GM19043 (cell line): Measurements from ENCODE around the gene SH2D6.

Experiments
- ATAC-seq: cut with Tn5 transposase; IDR thresholded peaks from one replicate; pipeline ENCODE4 v1.9.1; 2021; ENCODE audit warnings: low read depth; ENCODE audit not compliant: unreplicated experiment

Gene SH2D6

DNA sequence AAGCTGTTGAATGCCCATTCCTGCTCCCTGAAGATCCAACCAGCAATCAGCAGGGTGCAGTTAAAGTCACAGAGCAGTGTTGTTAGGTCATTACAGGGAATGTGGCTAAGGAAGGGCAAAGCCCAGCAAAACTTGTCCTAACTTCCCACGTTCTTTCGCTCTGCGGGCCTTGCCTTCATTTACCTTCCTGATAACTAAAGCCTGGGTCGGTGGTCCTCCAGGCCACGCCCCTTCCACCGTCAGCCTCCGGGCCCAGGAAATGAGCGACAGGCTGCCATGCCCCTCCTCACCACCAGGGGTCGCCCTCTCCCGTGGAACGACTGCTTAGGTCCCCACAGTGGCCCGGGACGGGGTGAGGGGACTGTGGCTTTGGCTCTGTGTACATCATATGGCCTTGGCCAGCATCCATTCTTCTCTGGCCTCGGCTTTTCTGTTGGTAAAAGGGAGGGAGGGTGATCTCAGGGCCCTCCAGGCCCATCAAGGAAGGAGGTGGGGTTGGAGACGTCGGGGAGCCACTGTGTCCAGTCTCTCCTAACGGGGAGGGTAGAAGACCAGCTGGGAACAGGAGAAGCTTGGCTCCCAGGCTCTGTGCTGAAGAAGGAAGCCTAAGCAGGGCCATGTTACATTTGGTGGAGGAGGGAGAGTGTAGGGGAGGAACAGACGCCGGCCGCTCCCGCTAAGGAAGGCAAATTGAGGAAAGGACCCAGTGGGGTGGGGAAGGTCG is 2.2 kb downstream of the SH2D6 start:
- ATAC-seq, result no peak

DNA sequence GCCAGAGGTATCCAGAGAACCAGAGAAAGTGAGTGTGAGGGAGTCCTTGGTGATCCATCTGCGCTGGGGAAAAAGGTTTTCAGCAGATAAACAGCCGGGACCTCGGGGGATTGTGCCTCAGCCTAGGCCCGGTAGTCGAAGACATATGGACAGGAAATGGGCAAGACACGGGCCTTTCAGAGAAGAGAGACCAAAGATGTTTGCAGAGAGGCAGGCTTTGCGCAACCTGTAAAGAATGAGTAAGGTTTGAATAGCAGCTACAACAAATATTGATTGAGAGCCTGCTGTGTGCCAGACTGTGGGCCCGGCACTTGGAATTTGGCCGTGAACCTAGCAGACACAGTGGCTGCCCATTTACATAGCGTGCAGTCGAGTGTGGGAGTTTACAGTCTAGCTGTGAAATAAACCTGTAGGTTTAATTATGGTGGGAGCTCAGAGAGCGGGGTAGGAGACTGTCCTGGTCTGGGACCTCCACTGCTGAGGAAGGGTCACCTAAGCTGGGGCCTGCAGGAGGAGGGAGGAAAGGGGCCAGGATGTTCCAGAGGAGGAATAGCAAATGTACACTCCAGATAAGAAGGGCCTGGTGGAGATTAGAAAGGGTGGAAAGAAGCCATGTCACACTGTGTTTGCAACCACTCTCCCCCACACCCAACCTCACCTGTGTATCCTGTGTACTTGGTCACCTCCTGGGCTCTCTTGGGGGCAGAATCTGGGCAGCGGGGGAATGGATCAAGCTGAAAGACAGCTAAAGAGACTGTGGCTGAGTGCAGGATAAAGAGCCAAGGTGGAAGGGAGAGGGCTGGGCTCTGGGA is 3.0 kb downstream of the SH2D6 start:
- no peak for ATAC-seq

DNA sequence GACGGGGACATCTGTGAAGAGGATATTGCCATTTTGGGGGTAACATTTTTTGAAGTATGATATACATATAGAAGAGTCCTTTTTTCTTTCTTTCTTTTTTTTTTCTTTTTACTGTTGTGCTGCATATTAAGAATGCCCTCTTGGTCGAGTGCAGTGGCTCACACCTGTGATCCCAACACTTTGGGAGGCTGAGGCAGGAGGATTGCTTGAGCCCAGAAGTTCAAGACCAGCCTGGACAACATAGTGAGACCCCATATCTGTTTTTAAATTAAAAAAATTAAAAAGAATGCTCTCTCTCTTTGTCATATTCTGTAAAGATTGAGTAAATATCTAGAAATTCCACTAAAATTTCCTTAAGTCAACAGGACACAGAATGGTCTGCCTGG is 3.6 kb downstream of the SH2D6 start:
- no peak for ATAC-seq

DNA sequence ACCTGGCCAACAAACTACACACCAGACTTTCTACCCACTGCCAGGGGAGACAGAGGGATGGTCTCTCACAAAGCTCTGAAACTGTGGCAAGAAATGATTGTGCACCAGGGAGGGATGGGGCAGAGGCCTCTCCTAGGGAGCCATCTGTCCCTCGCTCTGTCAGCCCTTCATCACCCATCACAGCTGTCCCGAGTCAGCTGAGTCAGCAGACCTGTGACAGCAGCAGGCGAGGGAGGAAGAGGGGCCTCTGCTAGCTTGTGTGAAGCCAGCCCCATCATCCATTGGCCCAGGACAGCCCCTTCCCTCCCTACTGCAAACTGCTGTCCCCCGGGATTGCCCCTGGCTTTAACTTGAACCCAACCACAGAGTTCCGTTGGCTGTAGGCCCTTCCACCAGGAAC is 5.0 kb downstream of the SH2D6 start:
- no peak for ATAC-seq

DNA sequence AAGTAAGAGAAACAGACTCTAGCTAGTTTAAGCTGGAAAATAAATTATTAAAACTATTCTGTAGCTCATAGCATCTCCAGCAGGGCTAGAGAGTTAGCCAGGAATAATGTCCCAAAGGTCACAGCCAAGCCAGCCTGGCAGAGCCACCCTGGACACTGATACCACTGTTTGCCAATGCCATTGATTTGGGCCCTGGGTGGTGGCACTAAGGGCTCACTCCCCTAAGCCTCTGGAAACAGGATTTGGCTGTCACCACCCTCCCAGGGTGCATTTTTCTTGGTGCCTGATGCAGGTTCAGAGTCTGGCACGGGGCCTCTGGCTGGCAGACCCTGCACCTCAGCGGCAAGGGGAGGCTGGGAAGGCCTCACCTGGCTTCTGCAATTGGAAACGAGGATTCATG is 7.1 kb downstream of the SH2D6 start:
- no peak for ATAC-seq

DNA sequence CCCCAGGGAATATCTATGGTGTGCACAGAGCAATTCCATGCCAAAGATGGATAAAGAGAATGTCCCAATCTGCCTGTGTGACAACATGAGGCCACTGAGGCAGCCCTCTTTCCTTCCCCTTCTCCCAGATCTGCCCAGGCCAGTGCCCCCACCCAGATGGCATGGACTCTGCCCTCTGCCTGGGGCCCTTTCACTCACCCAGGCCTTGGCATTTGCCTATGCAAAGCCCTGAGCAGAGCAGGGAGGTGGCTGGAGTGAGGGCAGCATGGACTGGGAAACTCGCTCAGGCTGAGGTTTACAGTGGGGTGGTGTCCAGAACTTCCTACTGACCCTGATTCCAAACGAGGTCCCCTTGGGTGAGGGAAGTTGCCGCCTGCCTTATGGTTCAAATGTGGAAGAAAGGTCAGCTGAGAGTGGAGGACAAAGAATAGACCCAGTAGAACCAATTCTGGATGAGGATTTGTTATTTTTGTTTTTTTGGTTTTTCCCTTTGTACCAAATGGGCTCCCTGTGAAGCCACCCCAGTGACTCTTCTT is 8.9 kb downstream of the SH2D6 start:
- ATAC-seq, result no peak

DNA sequence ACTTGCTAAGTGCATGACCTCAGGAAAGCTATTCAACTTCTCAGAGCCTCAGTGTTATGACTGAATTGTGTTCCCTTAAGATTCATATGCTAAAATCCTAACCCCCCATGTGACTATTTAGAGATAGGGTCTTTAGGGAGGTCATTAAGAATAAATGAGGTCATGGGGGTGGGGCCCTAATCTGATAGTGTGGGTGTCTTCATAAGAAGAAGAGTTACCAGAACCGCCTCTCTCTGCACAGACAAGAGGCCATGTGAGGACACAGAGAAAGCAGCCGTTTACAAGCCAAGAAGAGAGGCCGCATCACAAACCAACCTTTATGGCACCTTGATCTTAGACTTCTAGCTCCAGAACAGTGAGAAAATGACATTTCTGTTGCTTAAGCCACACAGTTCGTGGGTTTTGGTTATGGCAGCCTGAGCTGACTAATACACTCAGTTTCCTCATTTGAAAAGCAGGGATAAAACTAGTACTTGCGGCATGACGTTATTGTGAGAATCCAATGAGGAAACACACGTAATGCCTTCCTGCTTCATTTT is 9.9 kb downstream of the SH2D6 start:
- no peak for ATAC-seq

DNA sequence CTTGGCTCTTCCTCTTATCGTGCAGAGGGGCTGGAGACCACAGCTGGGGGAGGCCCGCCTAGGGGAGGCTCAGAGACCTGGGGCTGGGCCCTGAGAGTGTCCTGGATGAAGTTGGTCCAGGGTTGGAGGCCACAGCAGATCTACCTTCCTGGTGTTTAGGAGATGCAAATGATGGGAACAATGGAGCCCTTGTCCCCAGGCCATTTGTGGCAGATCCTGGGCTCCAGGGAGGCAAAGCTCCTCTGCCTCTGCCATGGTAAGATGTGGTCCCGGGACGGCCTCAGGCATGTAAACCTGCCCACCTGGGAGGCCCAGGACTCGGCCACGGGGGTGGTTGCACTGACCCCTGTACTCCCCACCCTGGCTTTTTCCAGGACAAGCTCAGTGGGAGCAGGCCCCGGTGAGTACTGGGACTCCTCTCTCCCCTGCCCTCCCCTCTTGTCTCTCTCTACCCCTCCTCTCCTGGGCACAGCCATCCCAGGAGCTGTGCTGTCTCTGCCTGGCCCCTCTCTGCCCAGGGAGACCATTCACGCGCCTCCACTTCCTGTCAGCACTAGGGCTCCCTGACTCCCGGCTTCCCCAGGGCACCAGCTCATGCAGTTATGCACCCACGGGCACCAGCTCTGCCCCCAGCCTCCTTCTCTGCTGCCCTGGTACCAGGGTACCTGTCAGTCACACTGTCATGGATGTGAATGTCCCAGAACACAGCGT is 10.9 kb downstream of the SH2D6 start:
- no peak for ATAC-seq

DNA sequence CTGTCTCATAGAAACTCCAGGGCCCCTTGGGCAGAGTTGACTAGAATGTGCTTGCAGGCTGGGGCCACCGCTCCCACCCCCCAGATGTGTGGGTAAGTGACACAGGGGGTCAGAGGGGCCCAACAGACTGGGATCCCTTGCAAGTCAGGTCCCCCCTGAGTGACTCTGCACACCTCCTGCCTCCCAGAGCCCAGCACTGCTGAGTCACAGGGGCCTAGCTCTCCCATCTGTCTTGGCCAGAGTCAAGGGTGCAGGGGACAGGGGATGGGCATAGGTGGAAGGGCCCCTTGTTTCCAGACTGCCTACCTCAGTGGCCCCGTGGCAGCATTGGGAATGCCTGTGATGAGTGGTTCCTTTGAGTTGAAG is 11.4 kb downstream of the SH2D6 start:
- no peak for ATAC-seq

DNA sequence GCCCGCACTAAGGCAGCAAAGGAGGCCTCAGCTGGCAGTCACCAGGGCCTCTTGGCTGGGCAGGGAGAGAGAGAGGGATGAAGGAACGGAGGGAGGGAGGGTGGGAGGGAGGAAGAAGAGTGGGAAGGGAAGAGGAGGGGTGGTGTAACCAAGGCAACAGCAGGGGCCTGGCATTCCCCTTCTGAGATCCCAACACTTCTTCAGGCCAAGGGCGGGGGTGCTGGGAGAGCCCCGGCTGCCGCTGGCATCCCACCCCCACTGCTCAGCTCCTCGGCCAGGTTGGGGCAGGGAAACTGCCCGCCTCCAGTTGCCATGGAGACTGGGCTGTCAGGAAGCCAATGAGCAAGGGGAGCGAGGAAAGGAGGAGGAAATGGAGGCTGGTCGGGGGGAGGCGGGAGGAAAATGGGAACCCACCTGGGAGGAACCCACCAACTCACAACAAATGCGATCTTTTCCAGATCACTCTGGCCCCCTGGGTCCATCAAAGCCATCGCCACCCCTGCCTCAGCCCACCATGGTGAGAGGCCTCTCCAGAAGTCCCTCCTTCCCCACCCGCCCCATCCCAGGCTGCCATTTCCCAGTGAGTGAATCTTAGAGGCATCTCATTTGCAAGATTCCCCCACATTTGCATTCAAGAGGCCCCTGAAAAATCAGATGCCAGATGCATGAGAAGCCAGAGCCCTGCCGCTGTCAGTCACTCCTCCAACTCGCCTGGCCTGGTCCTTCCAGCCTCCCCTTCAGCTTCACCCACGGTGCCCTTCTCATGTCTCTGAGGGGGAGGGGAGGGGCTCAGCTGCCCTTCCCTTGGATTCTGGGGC is 12.4 kb downstream of the SH2D6 start:
- ATAC-seq, result no peak

DNA sequence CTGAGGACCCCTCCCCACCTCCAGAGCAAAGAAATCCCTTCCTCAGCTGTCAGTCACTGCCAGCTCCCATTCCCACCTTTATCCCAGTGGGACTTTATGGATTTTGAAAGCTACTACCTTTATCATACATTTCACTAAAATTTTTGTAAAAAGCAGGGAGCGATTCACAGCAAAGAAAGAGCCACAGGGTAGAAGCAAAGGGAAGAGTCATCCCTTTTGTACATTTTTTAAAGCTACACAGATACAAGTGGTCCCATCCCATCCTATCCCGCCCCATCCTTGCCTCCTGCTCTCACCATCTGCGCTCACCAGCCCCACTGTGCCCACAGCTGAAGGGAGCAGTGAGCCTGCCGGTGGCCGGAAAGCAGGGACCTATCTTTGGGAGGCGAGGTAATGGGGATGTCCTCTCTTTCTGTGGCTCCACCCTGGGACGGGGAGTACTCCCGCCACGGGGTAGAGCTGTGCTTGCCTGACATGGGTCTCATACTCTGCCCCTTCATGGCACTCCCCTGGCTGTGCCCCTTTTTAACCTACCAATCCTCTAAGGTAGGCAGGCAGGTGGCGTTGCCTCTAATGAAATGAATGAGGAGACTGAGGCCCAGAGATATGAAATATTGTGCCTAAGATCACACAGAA is 13.2 kb downstream of the SH2D6 start:
- no peak for ATAC-seq

DNA sequence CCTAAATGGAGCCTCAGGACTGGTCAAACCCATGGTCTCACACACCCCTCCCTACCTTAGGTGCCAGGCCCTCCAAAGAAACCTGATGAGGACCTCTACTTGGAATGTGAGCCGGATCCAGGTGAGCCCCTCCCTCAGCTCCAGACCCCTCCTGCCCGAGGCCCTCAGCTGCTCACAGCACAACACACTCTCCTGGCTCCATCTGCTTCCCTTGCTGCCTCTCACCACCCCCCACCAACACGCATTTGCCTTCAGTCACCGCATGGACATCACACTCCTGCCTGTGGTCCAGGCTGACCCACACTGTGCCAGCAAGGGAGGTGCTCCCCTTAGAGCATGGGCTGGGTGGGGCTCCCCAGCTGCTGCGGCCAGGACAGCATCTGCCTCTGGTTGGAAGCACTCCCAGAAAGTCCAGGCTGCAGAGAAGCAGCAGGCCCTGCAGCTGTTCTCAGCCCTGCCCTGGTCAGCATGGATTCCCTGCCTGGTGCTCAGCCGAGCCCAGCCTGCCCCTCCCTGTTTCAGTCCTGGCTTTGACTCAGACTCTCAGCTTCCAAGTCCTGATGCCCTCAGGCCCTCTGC is 15.1 kb downstream of the SH2D6 start:
- ATAC-seq, result no peak

DNA sequence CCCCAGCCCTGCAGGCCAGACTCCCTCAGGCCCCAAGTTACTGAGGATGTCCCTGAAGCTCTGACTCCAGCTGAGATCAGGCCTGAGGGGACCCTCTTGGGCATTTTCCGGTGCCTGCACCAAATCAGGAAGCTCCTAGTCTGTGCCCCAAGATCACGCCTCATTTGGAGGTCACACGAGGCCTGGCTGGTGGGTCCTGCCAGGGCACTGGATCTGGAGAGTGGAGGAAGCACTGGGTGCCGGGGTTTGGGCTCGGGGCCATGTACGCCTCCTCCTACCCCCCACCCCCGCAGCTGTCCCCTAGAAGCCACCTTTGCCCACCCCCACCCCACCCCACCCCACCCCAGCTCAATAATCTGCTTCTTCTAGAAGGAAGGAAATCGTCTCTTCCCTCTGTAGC is 16.2 kb downstream of the SH2D6 start:
- ATAC-seq, result no peak

DNA sequence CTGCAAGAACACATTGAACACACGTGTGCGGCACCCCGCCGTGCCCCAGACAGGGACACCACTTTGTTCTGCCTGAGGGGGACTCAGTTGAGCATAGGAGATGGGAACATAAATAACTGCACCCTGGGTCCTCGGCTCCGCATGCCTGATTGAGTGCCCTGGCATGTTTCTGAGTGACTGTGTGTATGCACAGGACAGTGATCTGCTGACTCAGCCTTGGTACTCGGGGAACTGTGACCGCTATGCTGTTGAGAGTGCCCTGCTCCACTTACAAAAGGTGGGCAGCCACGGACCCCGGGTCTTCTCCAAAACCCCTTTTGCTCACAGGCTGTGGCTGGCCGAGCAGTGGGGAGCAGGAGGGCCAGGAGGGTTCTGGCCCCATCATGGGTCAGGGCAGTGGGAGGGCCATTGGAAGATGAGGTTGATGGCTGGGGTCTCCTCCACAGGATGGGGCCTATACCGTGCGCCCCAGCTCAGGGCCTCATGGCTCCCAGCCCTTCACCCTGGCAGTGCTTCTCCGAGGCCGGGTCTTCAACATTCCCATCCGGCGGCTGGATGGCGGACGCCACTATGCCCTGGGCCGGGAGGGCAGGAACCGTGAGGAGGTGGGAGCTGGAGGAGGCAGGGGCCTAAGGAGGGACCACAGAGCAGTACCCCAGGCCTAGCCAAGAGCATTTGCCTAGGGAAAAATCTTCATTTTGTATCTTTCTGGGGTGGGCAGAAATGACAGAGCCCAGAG is 16.9 kb downstream of the SH2D6 start:
- ATAC-seq, result no peak

DNA sequence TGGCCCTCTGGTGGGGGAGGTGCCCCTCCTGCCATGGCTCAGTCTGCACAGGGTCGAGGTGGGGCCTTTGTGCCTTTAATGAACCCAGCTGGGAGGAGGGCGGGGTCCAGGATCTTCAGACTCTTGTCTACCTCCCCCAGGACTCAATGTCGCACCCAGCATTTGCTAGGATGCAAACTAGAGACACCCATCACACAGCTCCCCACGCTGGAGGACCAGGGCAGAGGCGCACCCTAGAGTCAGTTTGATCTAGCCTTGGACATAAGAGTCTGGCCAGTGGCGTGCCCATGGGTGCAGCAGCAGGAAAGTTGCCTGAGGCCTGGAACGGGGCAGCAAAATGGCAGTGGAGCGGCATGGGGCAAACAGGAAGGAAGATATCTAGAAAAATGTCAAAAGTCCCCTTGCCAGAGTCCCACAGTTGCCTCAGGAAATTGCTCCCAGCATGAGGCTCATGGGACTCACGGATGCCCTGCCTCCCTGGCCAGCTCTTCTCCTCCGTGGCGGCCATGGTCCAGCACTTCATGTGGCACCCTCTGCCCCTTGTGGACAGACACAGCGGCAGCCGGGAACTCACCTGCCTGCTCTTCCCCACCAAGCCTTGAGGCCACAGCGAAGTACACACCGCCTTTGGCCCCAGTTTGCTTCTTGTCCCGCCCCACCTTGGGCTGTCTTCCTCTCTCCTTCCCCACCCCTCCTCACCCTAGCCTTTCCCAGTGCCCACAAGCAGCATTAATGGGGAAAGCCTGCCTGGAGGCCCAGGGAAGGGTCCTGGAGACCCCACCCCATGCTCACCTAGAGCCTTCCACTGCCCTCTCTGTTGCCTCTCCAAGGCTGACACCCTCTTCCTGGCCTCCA is 17.7 kb downstream of the SH2D6 start:
- ATAC-seq, result no peak

DNA sequence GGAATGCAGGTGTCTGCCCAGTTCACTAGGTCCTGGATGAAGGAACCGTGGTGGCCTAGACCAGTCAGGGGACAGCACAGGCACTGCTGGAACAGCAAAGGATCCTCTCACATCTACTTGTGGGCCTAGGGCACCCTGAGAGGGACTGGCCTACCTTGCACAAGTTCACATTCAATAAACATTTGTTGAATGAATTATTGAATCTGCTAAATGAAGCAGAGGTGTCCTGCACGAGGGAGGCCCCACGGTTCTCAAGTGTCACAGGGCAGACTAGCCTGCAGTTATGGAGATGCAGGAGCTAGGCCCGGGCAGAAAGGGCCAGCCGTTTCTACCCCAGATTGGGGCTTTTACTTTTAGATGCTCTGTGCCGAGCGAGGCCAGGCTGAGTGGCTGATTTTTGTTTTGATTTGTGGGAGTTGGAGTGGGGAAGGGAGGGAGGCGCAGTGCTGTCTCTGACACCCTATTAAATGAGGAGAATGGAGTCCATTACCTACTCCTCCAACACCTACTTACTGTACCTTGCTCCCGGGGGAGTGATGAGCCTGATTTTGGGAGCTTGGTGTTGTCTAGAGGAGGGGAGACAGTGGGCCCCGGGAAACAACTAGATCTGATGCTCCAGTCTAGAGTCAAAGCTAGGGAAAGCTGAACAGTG is 18.4 kb downstream of the SH2D6 start:
- no peak for ATAC-seq

DNA sequence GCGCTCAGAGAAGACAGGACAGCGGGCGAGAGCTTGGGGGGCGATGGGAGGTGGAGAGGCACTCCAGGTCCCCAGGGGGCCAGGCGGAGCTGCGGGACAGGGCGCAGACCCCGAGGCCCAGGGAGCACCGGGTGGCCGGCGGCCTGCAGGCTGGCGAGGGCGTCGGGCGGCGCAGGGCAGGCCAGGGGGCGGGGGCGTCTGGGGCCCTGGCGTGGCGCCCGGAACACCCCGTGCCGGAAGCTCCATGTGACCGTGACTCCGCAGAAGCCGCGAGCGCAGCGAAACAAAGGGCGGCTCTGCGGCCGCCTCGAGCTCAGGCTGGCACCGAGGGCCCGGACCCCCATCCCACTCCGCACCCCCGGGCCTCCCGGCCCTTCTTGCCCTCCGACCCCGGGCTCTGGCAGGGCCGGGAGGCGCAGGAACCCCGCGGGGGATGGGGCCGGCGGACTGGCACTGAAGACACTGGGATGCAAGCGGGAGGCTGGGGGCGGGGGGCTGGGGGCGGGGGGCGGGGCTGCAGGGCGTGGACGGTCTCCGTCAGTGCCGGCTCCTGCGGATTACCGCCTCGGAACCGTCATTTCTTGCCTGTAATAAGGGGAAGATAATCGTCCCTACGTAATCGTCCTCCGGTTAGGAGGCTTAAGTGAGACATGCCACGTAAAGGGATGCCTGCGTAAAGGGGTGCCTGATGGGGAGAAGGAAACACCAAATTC is 19.1 kb downstream of the SH2D6 start:
- ATAC-seq, result peak; percentile 80
